Calu3 (cell line): Measurements from ENCODE around the gene EXOSC6. TPM values are rescaled to one million over a fixed set of nuclear protein-coding genes. Genes with fewer than 3 reads are reported as not detected.
A peak's percentile ranks its signal among the peaks of the same experiment; 100 is the strongest.
"Not testable (repeated sequence)": the region's sequence is repeated elsewhere in the genome, so short reads cannot be mapped to it uniquely, and the experiment has no call there.

Experiments used
- BruUV-seq: library from RNA; stranded (reverse); fragments of 400-500 nt; replicated peaks from 2 replicates; lab custom pipeline; 2021; lab: Mats Ljungman, UMichigan
- CTCF ChIA-PET: fragments of 300-600 bp; sonication (Branson Sonifier 250); formaldehyde crosslinking; loops from one replicate; lab custom pipeline; 2022; ENCODE audit warnings: antibody characterized with exemption; lab: Charles Lee
- DNase-seq: peaks from one replicate; pipeline ENCODE4 v3.0.0; 2022
- H3K27ac Mint-ChIP-seq: one replicate; pipeline ENCODE4 v1.8.0; 2022; ENCODE audit warnings: mixed read lengths; ENCODE audit not compliant: unreplicated experiment
- H3K27me3 Mint-ChIP-seq: one replicate; pipeline ENCODE4 v1.8.0; 2022; ENCODE audit warnings: mixed read lengths; ENCODE audit not compliant: unreplicated experiment
- H3K36me3 Mint-ChIP-seq: one replicate; pipeline ENCODE4 v1.8.0; 2022; ENCODE audit warnings: mild to moderate bottlenecking, moderate library complexity, mixed read lengths; ENCODE audit not compliant: insufficient read depth, unreplicated experiment
- H3K4me1 Mint-ChIP-seq: one replicate; pipeline ENCODE4 v1.8.0; 2022; ENCODE audit warnings: mild to moderate bottlenecking, low read depth, mixed read lengths; ENCODE audit not compliant: unreplicated experiment
- H3K4me3 Mint-ChIP-seq: one replicate; pipeline ENCODE4 v1.8.0; 2022; ENCODE audit warnings: mild to moderate bottlenecking, low read depth, moderate library complexity, mixed read lengths; ENCODE audit not compliant: unreplicated experiment
- H3K9me3 Mint-ChIP-seq: one replicate; pipeline ENCODE4 v1.8.0; 2022; ENCODE audit warnings: low read depth, mixed read lengths; ENCODE audit not compliant: unreplicated experiment
- CTCF ChIP-seq: fragments of 200-600 bp; IDR thresholded peaks from one replicate; pipeline ENCODE4 v1.8.0; 2022; ENCODE audit warnings: antibody characterized with exemption; ENCODE audit not compliant: unreplicated experiment
- intact Hi-C: fragments of 100-400 bp; cut with micrococcal nuclease; formaldehyde crosslinking; loops from one replicate; pipeline ENCODE4 v1.10.0; 2022; ENCODE audit not compliant: unreplicated experiment
- total RNA-seq: library from RNA; stranded (reverse); gene quantifications from 2 replicates; pipeline ENCODE4 v1.2.3, GENCODE V29; 2022

EXOSC6 gene
- total RNA-seq, 1 experiment from 2014 or later: 32.3 TPM

GRCh38 chr16:70267516-70267915 lies 15.8 kb upstream of the EXOSC6 start:
- no TSS peak for BruUV-seq
- DNase-seq: peak; percentile 48
- intact Hi-C loops: no loop called here
- Mint-ChIP-seq H3K27me3 (no peaks in the 10 kb centered on the region), H3K36me3 (peaks cover 98% of the 10 kb centered on the region), H3K27ac (no peak overlapping the region), H3K9me3 (no peaks in the 10 kb centered on the region), H3K4me1 (no peaks in the 10 kb centered on the region), H3K4me3 (no peak overlapping the region)
- TF ChIP-seq CTCF: peak; percentile 79
- CTCF ChIA-PET: interaction anchor here (0.5 to 0.9 kb wide), 2 partner anchors 15 to 498 kb away, joined by 3 read pairs; no protein-coding TSS in a partner anchor

GRCh38 chr16:70259903-70260302 lies 8.2 kb upstream of the EXOSC6 start:
- H3K27me3 Mint-ChIP-seq, intact Hi-C loops, H3K9me3 Mint-ChIP-seq, CTCF ChIA-PET, H3K4me1 Mint-ChIP-seq, H3K4me3 Mint-ChIP-seq, H3K27ac Mint-ChIP-seq, DNase-seq, BruUV-seq: not testable (repeated sequence)
- H3K36me3 Mint-ChIP-seq: peaks cover 99% of the 10 kb centered on the region

GRCh38 chr16:70258946-70259345 lies 7.2 kb upstream of the EXOSC6 start:
- intact Hi-C loops: no loop called here
- no peak for TF ChIP-seq CTCF
- Mint-ChIP-seq H3K36me3 (peaks cover 99% of the 10 kb centered on the region), H3K27ac (no peak overlapping the region), H3K9me3 (no peaks in the 10 kb centered on the region), H3K4me3 (no peak overlapping the region), H3K27me3 (no peaks in the 10 kb centered on the region), H3K4me1 (no peaks in the 10 kb centered on the region)
- CTCF ChIA-PET: no interaction called here
- BruUV-seq: no TSS peak
- no peak for DNase-seq

GRCh38 chr16:70258065-70258464 lies 6.3 kb upstream of the EXOSC6 start:
- no peak overlapping the region for H3K27ac Mint-ChIP-seq

More at GRCh38 chr16:70258065-70258464, 6.3 kb upstream of the EXOSC6 start:
- BruUV-seq: no TSS peak
- TF ChIP-seq CTCF: no peak
- intact Hi-C loops: no loop called here
- Mint-ChIP-seq H3K36me3 (peaks cover 98% of the 10 kb centered on the region), H3K9me3 (no peaks in the 10 kb centered on the region), H3K27me3 (no peaks in the 10 kb centered on the region), H3K4me1 (no peaks in the 10 kb centered on the region), H3K4me3 (no peak overlapping the region)
- CTCF ChIA-PET: interaction anchor here (0.7 kb wide), 1 partner anchor 13 kb away, joined by 3 read pairs; no protein-coding TSS in a partner anchor
- DNase-seq: no peak
